GM19395 (cell line): Measurements from ENCODE around the gene ISM1.

ENCODE experiments used
- ATAC-seq: cut with Tn5 transposase; IDR thresholded peaks from one replicate; pipeline ENCODE4 v1.9.1; 2021; ENCODE audit warnings: mild to moderate bottlenecking, moderate library complexity; ENCODE audit not compliant: unreplicated experiment

Gene ISM1

GRCh38 chr20:13278812-13279570 is 57.9 kb downstream of the ISM1 start:
- no peak for ATAC-seq

- ATAC-seq, result no peak
Observed at GRCh38 chr20:13280609-13281324, 59.7 kb downstream of the ISM1 start.

- ATAC-seq, result no peak
Observed at GRCh38 chr20:13283869-13284829, 63.1 kb downstream of the ISM1 start.

DNA sequence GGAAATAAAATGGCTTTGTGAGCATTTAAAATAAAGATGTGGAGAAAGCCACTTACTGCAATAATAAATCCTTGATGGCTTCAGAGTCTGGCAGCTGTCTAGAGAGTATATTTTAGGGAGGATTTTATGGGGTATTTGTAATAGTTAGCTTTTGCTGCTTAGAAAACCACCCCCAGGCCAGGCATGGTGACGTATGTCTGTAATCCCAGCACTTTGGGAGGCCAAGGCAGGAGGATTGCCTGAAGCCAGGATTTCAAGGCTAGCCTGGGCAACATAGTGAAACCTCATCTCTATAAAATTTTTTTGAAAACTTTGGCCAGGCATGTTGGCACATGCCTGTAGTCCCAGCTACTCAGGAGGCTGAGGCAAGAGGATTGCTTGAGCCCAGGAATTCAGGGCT is 63.8 kb downstream of the ISM1 start:
- no peak for ATAC-seq

DNA sequence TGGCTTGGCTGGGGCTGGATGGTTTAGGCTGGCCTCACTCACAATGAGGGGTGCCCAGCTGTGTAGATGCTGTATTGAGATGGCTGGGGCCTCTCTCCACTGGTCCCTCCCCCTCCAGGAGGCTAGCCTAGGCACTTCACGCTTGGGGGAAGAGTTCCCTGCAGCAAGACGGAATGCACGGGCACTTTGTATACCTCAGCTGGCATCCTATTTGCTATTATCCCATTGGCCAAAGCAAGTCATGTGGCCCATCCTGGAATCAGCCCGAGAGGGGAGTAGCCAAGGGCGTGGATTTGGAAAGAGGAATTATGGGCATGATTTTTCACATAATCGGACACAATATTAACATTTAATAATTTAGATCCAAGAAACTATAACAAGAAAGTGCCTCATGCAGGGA is 64.3 kb downstream of the ISM1 start:
- no peak for ATAC-seq

DNA sequence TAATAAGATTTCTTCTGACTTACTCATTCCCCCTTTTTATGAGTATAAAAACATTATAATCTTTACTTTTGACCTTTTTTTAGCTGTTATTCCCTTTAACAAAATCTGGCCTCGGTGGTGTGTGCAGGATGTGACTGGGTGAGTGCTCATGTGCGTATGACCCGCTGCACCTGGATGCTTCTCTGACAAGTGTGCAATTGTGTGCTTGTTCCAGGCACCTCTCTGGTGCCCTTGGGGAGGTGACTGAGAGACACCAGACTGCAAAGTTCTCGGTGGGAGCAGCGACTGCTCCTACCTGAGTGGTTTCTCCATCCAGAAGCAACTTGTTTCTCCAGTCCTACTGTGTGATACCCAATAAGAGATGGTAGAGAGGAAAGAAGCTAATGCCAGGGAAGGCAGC is 65.0 kb downstream of the ISM1 start:
- ATAC-seq, result no peak

DNA sequence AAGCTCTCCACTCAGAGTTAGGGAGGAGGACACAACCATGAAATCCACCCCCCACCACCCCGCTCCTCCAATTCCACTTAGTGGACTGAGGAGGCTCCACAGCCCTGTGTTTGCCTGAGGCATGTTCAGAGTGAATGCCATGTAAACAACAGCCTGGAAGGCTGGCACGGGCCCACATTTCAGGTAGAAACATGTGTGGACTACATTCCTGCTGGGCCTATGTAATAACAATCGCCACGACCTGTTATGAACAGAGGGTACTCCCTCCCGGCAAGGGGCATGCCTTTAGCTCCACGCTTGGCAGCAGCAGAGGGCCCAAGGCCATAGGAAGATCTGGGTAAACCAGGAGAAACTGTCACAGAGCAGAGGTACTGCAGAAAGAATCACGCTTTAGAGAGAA is 65.5 kb downstream of the ISM1 start:
- no peak for ATAC-seq

GRCh38 chr20:13288357-13288756 is 67.3 kb downstream of the ISM1 start:
- no peak for ATAC-seq

DNA sequence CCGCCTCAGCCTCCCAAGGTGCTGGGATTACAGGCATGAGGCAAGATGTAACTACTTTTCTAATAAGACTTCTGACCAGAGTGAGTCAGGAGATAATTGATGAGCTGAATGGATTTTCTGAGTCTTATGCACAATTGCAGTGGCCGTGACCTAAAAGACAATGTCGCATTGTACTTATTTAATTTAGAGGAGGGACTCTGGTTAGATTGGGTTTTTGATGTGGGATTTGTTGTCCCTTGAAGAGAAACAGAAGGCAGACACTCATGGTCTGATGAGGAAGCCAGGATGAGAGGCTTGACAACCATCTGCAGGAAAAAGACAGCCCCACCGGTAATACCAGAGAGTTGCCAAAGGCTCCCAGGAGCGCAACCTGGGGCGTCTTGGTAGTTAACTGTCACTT is 68.0 kb downstream of the ISM1 start:
- no peak for ATAC-seq

- ATAC-seq, result no peak
Observed at GRCh38 chr20:13290724-13291123, 69.7 kb downstream of the ISM1 start.

DNA sequence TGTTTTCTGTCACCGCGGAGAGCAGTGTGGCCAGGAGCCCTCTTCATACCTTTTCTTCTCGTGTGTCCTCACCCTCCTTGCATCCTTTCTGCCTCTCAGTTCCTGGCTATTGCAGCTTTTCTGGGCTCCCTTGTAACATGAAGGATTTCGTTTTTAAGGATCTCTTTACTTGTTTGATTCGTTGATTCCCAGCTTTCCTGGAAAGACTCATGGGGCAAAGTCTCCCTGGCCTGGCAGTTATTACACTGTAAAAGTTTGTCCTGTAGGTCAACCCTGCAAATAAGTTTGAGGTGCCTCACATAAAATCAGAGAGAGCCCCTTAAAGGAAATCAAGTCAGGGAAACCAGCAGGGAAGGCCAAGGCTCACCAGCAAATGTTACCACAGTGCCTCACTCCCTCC is 70.1 kb downstream of the ISM1 start:
- ATAC-seq, result no peak

GRCh38 chr20:13292201-13292885 is 71.3 kb downstream of the ISM1 start:
- ATAC-seq, result no peak

- no peak for ATAC-seq
Observed at GRCh38 chr20:13294522-13294921, 73.4 kb downstream of the ISM1 start.

- ATAC-seq, result no peak
Observed at GRCh38 chr20:13295637-13296036, 74.6 kb downstream of the ISM1 start.

GRCh38 chr20:13296070-13296469 is 75.0 kb downstream of the ISM1 start:
- ATAC-seq, result no peak

GRCh38 chr20:13297147-13297899 is 76.2 kb downstream of the ISM1 start:
- no peak for ATAC-seq

DNA sequence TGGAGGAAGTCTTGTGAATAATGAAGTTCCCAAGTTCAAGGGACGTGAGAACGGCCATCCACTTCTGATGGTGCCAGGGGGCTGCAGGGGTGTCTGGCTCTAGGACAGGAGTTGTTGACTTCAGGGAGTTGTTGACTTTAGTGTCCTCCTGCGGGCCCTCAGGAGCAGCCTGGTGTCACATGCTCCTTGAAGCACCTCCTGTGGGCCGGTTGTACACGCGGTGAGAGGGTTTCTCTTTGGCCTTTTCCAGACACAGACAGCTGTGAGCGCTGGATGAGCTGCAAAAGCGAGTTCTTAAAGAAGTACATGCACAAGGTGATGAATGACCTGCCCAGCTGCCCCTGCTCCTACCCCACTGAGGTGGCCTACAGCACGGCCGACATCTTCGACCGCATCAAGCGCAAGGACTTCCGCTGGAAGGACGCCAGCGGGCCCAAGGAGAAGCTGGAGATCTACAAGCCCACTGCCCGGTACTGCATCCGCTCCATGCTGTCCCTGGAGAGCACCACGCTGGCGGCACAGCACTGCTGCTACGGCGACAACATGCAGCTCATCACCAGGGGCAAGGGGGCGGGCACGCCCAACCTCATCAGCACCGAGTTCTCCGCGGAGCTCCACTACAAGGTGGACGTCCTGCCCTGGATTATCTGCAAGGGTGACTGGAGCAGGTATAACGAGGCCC is 77.8 kb downstream of the ISM1 start:
- no peak for ATAC-seq

DNA sequence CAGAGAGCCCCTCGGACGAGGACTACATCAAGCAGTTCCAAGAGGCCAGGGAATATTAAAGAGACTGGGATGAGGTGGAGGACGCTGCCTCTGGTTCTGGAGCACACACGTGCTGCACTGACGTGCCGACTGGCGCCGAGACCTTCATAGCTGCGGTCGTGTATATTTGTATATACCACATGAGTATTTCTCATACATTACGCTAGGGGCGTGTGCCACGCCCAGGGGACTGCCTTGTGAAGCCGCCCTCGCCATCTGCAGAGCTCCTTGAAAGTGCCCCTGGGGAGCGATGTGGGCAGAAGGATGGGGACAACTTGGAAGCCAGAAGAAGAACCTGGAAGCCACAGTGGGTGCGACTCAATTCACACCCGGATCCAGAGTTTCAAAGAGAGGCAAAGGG is 78.3 kb downstream of the ISM1 start:
- no peak for ATAC-seq

DNA sequence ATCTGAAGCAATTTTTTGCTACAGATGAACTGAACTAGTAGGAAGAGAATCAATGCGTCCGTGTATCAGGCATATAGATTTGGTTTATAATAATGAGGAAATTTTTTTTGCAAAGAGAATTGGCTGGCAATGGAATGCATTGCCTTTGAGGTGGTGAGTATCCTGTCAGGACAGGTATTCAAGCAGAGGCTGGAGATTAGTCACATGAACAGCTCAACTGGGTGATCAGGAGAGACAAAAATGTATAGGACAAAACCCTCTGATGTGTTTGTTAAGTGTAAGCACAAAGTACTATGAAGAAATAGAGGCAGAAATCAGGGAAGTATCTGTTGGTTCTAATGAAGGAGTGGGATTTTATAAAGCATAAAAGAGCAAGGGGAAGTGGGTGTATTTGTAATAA is 80.5 kb downstream of the ISM1 start:
- ATAC-seq, result no peak
